Inflammatory macrophage treated with lipopolysaccharide for 1 hour (primary cell): ENCODE data around the gene DRAM2.
A peak's percentile ranks its signal among the peaks of the same experiment; 100 is the strongest.

ENCODE experiments used
- DNase-seq, 2 donors: peaks; one replicate each; pipeline ENCODE4 v3.0.0-alpha.2; 2020 to 2022

Gene DRAM2

GRCh38 chr1:111139956-111140679, at the start of gene DRAM2, which contains the start of gene CEPT1:
Gene DRAM2 (minus strand): TSS chr1:111140093. CDS start chr1:111131554, 8,539 bp downstream.
Gene CEPT1 (plus strand): TSS chr1:111140223. CDS start chr1:111147715, 7,492 bp downstream.
- DNase-seq: peak; percentile 94 to 97

- DNase-seq: peak; percentile 74 to 75
Measured at GRCh38 chr1:111184663-111185062, 44.8 kb upstream of the DRAM2 start.

- DNase-seq: no peak
Measured at GRCh38 chr1:111183308-111184069, 43.6 kb upstream of the DRAM2 start.

- DNase-seq: no peak
Measured at GRCh38 chr1:111182052-111182451, 42.2 kb upstream of the DRAM2 start.

- DNase-seq: no peak
Measured at GRCh38 chr1:111179968-111180533, 40.2 kb upstream of the DRAM2 start.

- no peak for DNase-seq
Measured at GRCh38 chr1:111176678-111177077, 36.8 kb upstream of the DRAM2 start.

- no peak for DNase-seq
Measured at GRCh38 chr1:111175349-111175748, 35.5 kb upstream of the DRAM2 start.

- no peak for DNase-seq
Measured at GRCh38 chr1:111174070-111174469, 34.2 kb upstream of the DRAM2 start.

GRCh38 chr1:111172463-111172862, 32.6 kb upstream of the DRAM2 start:
- DNase-seq: no peak

- no peak for DNase-seq
Measured at GRCh38 chr1:111164151-111164550, 24.3 kb upstream of the DRAM2 start.

- DNase-seq: no peak
Measured at GRCh38 chr1:111163363-111163762, 23.5 kb upstream of the DRAM2 start.

GRCh38 chr1:111162488-111162880, 22.6 kb upstream of the DRAM2 start:
- no peak for DNase-seq

- DNase-seq: no peak
Measured at GRCh38 chr1:111161843-111162487, 22.1 kb upstream of the DRAM2 start.

GRCh38 chr1:111157431-111157830, 17.5 kb upstream of the DRAM2 start:
- no peak for DNase-seq

GRCh38 chr1:111154021-111154999, 14.4 kb upstream of the DRAM2 start:
- peak; percentile 13 to 23 for DNase-seq

GRCh38 chr1:111151838-111152237, 11.9 kb upstream of the DRAM2 start:
- DNase-seq: no peak

GRCh38 chr1:111148376-111148881, 8.5 kb upstream of the DRAM2 start:
- DNase-seq: no peak

- DNase-seq: no peak
Measured at GRCh38 chr1:111147948-111148347, 8.1 kb upstream of the DRAM2 start.

- DNase-seq: no peak
Measured at GRCh38 chr1:111145963-111146768, 6.3 kb upstream of the DRAM2 start.

GRCh38 chr1:111145542-111145941, 5.6 kb upstream of the DRAM2 start:
- DNase-seq: no peak
